HG02852 (cell line): Measurements from ENCODE around the gene IGFBP6.

Experiments
- ATAC-seq: cut with Tn5 transposase; IDR thresholded peaks from one replicate; pipeline ENCODE4 v1.9.1; 2021; ENCODE audit warnings: mild to moderate bottlenecking, moderate library complexity; ENCODE audit not compliant: unreplicated experiment

IGFBP6 gene

DNA sequence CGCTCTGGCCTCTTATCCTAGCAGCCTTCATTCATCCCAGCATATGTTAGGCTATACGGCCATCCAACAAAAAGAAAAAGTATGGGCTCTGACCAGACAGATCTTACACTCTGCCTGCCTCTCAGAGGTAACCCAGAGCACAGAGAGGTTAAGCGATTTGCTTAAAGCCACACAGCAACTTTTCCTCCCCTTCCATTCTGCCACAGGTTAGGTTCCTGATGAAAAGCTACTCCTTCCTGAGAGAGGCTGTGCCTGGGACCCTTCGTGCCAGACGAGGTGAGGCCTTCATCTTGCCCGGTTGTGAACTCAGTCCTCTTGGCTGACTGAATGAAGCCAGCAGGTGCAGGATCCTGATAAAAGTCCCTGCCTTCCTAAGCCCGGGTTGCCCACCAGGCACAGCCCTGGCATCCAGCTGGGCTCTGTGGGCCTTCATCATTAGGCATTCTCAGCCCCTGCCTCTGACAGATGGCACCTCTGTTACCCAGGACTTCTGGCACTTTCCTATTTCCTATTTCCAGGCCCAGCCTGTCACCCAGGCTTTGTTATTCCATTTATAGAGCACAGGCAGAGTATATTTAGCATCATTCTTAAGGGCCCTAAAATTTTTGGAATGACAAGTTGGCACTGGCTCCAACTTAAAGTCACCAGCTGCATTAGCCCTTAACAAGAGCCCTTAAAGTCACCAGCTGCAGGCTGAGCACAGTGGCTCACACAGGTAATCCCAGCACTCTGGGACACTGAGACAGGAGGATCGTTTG lies 18.6 kb downstream of the IGFBP6 start:
- no peak for ATAC-seq

DNA sequence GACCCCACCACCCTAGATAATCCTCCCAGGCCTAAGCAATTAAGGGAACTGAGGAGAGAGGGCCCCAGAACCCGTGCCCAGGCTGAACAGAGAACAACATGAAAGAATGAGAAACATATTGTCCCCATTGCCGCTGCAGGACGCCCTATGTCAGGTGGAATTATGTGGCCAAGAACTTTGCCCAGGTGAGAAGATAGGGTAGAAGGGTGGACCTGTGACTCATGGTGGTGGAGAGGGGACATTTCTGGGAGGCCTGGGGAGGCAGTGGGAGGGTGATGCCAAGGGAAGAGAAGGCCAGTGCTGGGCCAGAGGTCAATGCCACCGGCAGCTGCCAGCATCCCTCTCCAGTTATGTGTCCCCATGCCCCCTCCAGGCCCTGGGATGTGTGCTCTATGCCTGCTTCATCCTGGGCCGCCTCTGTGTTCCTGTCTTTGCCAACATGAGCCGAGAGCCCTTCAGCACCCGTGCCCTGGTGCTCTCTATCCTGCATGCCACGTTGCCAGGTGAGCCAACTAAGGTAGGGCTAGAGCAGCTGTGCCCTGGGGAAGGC lies 21.4 kb downstream of the IGFBP6 start:
- no peak for ATAC-seq

DNA sequence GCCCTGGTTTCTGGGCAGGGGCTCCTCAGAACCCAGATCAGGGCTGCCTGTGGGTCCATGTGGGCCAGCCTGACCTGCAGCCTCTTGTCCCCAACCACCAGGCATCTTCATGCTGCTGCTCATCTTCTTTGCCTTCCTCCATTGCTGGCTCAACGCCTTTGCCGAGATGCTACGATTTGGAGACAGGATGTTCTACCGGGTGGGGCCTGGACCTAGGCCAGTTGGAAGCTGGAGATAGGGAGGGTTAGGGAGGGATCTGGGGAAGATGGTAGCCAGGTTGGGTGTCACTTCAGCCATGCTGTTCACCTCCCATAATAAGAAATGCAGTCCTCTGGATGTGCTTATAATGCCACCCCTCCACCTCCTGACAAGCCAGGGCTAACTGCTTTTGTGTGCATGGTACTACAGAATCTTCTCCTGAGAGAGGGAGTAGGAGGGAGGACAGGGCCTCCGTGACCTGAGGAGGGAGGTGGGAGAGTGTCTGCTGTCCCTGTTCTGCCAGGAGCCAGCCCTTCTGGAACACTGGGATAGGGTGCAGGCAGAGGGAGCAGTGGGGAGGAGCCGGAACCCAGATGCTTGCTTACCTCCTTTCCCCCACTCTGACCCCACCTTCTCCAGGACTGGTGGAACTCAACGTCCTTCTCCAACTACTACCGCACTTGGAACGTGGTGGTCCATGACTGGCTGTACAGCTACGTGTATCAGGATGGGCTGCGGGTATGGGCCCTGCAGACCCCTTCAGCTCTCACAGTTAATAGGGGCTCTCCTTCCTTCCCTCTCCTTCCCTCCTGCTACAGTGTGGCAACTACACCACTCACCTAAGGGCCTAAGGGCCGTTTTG lies 23.4 kb downstream of the IGFBP6 start:
- no peak for ATAC-seq

DNA sequence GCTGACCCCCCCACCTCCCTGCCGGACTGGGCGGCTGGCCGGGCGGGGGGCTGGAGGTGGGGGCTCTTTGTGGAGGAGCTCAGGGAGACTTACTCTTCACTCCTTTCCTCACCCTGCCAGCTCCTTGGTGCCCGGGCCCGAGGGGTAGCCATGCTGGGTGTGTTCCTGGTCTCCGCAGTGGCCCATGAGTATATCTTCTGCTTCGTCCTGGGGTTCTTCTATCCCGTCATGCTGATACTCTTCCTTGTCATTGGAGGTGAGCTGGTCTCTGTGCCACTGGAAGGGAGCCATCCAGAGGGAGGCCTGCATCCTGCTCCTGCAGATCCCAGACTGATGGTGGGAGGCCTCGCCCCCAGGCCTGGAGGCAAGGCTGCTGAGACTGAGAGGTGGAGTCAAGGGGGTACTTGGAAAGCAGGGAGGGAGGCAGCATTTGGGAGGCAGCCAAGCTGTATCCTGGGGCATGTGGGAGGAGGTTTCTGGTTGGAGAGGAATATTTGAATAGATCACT lies 25.5 kb downstream of the IGFBP6 start:
- ATAC-seq = no peak

DNA sequence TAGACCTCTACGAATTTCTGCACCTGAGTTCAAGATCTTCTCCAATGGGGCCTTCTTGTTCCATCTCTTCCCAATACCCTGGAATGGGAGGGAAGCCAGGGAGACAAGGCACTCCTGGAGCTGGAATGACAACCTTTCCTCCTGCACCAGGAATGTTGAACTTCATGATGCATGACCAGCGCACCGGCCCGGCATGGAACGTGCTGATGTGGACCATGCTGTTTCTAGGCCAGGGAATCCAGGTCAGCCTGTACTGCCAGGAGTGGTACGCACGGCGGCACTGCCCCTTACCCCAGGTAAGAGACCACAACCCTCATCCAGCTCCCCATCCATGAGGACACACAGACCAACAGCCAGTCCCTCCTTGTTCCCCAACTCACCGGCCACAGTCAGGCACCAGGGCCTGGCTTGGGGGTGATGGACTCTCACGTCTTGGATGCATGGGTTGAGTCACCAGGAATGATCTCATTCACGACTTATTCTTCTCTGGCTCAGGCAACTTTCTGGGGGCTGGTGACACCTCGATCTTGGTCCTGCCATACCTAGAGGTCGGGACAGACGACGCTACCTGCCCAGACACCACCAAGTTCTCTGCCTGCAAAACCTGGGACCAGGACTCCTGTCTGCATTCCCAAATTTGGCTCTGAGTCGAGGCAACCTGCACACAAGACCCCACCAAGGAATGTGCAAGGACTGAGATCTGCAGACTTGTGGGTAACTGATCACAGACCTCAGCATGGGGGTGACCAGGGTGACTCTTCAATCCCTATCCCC lies 26.3 kb downstream of the IGFBP6 start:
- no peak for ATAC-seq

DNA sequence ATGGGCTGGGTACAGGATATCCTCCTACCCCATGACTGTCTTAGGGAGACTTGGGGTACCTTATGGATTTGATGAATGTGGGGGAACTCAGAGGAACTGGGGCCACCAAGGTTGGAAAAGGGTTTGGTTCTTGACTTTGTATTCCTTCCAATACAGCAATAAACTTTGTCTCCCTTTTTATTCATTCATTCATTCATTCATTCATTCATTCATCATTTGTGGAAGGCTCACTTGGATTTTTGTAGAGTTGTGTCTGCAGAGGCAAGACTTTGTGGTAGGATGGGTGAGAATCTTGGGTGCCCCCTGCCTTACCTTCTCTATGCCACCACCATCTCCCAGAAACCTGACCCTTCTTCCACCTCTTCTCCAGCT lies 26.9 kb downstream of the IGFBP6 start:
- no peak for ATAC-seq

DNA sequence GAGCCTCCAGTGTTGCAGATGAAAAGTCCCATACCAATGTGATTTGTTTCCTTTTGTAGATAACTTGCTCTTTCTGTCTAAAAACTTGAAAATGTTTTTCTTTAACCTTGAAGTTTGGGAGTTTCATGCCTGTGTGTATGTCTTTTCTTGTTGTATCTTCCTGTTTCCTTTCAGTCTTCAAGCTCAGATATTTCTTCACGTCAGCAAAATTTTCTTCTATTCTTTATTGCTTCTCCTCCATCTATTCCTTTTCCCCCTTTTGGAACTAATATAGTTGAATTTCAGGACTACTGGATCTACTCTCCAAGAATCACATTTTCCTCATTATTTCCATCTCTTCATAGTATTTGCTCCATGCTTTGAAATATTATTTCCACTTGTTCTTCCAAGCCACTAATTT lies 29.7 kb downstream of the IGFBP6 start:
- ATAC-seq = no peak

DNA sequence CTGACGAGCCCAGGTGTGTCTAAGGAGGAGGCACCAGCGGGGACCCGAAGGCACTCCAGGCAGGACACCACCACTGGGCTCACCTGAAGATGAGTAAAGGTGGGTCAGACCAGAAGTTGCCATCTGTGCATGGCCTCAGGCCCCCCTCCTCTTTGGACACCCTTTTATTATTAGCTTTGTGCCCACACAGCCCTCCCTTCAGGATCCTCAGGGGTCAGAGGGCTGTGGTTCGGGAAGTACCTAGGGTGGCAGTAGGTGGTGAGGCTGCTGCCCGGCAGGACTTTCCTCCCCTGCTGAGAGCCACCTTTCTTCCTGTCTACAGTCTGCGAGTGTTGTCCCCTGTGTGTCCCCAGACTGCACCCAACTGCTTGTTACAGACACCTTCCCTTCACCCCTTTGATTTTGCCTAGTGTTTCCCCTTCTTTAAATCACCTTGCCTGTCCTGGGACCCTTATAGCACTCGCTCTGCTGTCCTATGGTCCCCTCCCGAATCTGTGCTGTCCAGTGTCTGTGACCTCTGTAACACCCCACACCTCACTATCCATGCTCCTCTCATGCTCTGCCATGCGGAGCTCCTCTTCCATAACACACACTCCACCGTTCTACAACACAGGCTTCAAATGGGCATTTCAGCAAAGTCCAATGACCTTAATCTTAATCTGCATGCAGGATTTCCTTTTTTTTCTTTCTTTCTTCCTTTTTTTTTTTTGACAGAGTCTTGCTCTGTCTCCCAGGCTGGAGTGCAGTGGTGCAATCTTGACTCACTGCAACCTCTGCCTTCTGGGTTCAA lies 31.5 kb downstream of the IGFBP6 start:
- no peak for ATAC-seq

DNA sequence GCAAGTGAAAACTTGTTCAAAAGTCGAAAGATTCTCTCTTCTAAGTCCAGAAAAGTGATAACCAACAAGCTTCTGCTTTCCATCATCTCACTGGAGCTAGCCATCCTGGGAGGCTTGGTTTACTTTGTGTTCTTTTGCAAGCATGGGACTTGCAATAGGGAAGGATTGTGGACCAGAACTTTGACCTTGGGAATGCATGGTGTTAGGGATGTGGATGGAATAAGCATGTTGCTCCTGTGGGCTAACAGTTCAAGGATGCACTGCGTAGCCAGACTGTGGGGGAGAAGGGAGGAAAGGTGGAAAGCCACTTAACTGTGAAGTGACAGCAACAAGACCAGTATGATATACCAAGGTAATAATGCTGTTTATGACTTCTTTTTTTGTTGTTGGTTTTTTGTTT lies 34.4 kb downstream of the IGFBP6 start:
- no peak for ATAC-seq

DNA sequence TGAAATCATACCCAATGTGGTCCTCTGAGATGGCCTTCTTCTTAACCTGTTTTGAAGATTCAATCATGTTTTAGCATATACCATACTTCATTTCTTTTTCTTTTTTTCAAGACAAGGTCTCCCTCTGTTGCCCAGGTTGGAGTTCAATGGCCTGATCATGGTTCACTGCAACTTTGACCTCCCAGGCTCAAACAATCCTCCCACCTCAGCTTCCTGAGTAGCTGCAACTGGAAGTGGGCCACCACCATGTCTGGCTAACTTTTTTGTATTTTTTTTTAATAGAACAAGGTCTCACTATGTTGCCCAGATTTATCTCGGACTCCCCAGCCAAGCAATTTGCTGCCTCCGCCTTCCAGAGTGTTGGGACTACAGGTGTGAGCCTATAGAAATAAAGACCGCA lies 36.3 kb downstream of the IGFBP6 start:
- no peak for ATAC-seq

DNA sequence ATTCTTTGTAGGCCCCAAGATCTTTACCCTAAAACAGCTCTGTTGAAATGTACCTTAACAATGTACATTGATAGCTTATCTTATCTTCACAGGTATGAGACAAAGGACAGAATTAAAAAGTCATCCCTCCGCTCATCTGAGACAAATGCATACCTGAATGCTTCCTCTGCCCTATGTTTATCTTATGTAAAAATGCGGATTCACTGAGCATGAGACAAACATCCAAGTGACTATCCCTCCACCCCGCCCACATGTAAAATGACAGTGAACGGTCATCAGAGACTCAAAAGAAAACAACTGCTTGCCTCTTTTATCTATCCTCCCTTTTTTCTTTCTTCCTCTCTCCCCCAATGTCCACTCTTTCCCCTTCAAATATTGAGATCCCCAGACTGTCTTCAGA lies 45.9 kb downstream of the IGFBP6 start:
- ATAC-seq = no peak

DNA sequence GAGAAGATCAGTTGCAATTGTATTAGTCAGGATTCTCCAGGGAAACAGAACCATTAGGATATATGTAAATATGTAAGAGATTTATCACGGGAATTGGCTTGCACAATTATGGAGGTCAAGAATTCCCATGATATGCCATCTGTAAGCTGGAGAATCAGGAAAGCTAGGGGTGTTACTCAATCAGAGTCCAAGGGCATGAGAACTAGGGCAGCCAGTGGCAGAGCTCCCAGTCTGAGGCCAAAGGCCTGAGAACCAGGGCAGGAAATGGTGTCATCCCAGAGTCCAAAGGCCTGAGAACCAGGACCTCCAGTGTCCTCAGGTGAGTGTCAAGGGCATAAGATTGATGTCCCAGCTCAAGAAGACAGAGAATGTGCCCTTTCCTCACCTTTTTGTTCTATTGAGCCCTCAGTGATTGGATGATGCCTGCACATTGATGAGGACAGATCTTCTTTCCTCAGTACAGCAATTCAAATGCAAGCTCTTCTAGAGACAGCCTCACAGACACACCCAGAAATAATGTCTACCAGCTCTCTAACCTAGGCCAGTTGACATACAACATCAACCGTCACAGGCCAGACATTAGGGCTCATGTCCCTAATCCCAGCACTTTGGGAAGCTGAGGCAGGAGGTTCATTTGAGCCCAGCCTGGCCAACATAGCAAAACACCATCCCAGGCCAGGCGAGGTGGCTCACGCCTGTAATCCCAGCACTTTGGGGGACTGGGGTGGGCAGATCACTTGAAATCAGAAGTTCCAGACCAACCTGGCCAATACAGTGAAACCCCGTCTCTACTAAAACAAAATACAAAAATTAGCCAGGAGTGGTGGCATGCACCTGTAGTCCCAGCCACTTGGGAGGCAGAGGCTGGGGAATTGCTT lies 48.2 kb downstream of the IGFBP6 start:
- ATAC-seq = no peak

DNA sequence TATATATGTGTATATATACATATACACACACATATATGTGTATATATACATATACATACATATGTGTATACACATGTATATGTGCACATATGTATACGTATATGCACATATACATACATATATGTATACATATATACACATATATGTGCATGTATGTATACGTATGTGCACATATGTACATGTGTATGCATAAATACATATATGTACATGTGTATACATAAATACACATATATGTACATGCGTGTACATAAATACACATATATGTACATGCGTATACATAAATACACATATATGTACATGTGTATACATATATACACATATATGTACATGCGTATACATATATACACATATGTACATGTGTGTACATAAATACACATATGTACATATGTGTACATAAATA lies 49.7 kb downstream of the IGFBP6 start:
- no peak for ATAC-seq

DNA sequence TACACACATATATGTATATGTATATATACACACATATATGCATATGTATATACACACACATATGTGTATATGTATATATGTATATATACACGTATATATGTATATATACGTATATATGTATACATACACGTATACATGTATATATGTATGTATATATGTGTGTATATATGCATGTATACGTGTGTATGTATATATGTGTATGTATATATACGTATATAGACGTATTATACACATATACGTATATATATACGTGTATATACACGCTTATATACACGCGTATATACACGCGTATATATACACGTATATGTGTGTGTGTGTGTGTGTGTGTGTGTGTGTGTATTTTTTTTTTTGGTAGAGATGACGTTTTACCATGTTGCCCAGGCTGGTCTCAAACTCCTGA lies 50.2 kb downstream of the IGFBP6 start:
- ATAC-seq = no peak

DNA sequence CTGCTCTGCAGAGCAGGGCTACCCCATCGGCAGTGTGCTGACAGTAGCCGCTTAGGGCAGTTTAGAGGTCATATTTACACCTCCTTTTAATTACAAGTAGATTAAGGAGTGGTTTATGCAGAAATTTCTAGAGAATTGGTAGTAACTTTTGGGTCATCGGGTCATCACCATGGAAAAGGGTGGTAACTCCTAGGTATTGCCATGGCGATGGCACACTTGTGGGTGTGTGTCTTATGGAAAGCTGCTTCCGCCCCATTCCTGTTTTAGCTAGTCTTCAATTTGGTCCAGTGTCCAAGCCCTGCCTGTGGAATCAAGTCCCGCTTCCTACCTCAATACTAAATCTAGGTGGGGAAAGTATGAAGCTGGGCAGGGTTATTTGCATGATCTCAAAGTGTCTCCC lies 53.6 kb downstream of the IGFBP6 start:
- no peak for ATAC-seq
